SK-N-SH (cell line): ENCODE results near the gene GUCA1C. TPM values are rescaled to one million over a fixed set of nuclear protein-coding genes. Genes with fewer than 3 reads are reported as not detected.

Source experiments
- CTCF ChIA-PET: fragments of 300-600, 350-600 bp; formaldehyde crosslinking; extraction: SDS; loops from one replicate; lab custom pipeline; 2021; lab: Yijun Ruan, JAX
- POLR2A ChIA-PET: fragments of 350-600 bp; sonication (Branson Sonifier 250); formaldehyde crosslinking; extraction: SDS; loops from one replicate; lab custom pipeline; 2020; ENCODE audit warnings: antibody characterized with exemption, inconsistent platforms; lab: Yijun Ruan, JAX
- DNase-seq: peaks from one replicate; pipeline ENCODE4 v3.0.0; 2012
- H2AFZ ChIP-seq: fragments of 200-600 bp; sonication (generic); 2 replicates; pipeline ENCODE4 v1.8.1; 2016; ENCODE audit warnings: antibody characterized with exemption, mild to moderate bottlenecking, low read depth
- H3F3A ChIP-seq: fragments of 200-600 bp; sonication (generic); replicated peaks from 2 replicates; pipeline ENCODE3; 2016; ENCODE audit warnings: antibody characterized with exemption, mild to moderate bottlenecking; ENCODE audit not compliant: insufficient read depth
- H3K27ac ChIP-seq, 2 experiments: fragments of 200-500 bp in 1 of 2; fragments of 200-600 bp in 1 of 2; sonication (Bioruptor generic) in 1 of 2; sonication (generic), shearing (Covaris generic) in 1 of 2; 2 replicates each; pipeline versions ENCODE4 v1.5.1 to v1.6.1; 2014 to 2016; ENCODE audit warnings: low read depth in 2 of 2, inconsistent platforms in 1 of 2, low read length in 1 of 2, mild to moderate bottlenecking in 1 of 2, mixed read lengths in 1 of 2
- H3K27me3 ChIP-seq: fragments of 200-600 bp; sonication (generic), shearing (Covaris generic); 2 replicates; pipeline ENCODE4 v1.6.1; 2016; ENCODE audit warnings: mixed run types; ENCODE audit not compliant: insufficient read depth
- H3K36me3 ChIP-seq, 2 experiments: fragments of 200-500 bp in 1 of 2; fragments of 200-600 bp in 1 of 2; sonication (Bioruptor generic) in 1 of 2; sonication (generic) in 1 of 2; replicated peaks in 1 of 2; 2 replicates each; pipeline versions ENCODE3 to v1.5.1; 2014 to 2016; ENCODE audit warnings: low read length in 1 of 2, mild to moderate bottlenecking in 1 of 2; ENCODE audit not compliant: insufficient read depth in 2 of 2, control insufficient read depth in 1 of 2
- H3K4me1 ChIP-seq, 2 experiments: fragments of 200-500 bp in 1 of 2; fragments of 200-600 bp in 1 of 2; sonication (Bioruptor generic) in 1 of 2; sonication (generic), shearing (Covaris generic) in 1 of 2; 2 replicates each; pipeline versions ENCODE4 v1.5.1 to v1.6.1; 2014 to 2016; ENCODE audit warnings: low read depth in 1 of 2, low read length in 1 of 2, mixed run types in 1 of 2; ENCODE audit not compliant: insufficient read depth in 2 of 2, control insufficient read depth in 1 of 2
- H3K4me2 ChIP-seq: fragments of 200-600 bp; sonication (generic), shearing (Covaris generic); 2 replicates; pipeline ENCODE4 v1.6.1; 2017; ENCODE audit warnings: mixed run types
- H3K4me3 ChIP-seq, 2 experiments: fragments of 200-500 bp in 1 of 2; fragments of 200-600 bp in 1 of 2; sonication (Bioruptor generic) in 1 of 2; sonication (generic), shearing (Covaris generic) in 1 of 2; 2 replicates each; pipeline versions ENCODE4 v1.5.1 to v1.8.1; 2014 to 2016; ENCODE audit warnings: low read depth in 2 of 2, inconsistent platforms in 1 of 2, low read length in 1 of 2, mild to moderate bottlenecking in 1 of 2, mixed read lengths in 1 of 2, moderate library complexity in 1 of 2
- H3K79me2 ChIP-seq: fragments of 200-600 bp; sonication (generic); 2 replicates; pipeline ENCODE4 v1.8.1; 2017; ENCODE audit warnings: mild to moderate bottlenecking; ENCODE audit not compliant: insufficient read depth
- H3K9ac ChIP-seq: fragments of 200-600 bp; sonication (generic); 2 replicates; pipeline ENCODE4 v1.6.1; 2017; ENCODE audit warnings: mixed run types
- H3K9me2 ChIP-seq: fragments of 200-600 bp; sonication (generic); 2 replicates; pipeline ENCODE4 v1.6.1; 2017; ENCODE audit warnings: mixed run types
- H3K9me3 ChIP-seq: fragments of 200-600 bp; sonication (generic); 2 replicates; pipeline ENCODE4 v1.6.1; 2017; ENCODE audit warnings: mixed run types, mild to moderate bottlenecking, moderate library complexity
- H4K20me1 ChIP-seq: fragments of 200-600 bp; sonication (generic); 2 replicates; pipeline ENCODE4 v1.6.1; 2017; ENCODE audit warnings: mild to moderate bottlenecking, mixed run types; ENCODE audit not compliant: insufficient read depth
- EZH2phosphoT487 ChIP-seq: fragments of 200-600 bp; sonication (generic); IDR thresholded peaks from 2 replicates; pipeline ENCODE4 v1.6.1; 2017; ENCODE audit warnings: low read depth, mixed run types, mild to moderate bottlenecking, antibody characterized with exemption, moderate library complexity, borderline replicate concordance
- FOSL2 ChIP-seq: IDR thresholded peaks from 2 replicates; pipeline ENCODE4 v1.4.0; 2012; ENCODE audit warnings: low read depth, mild to moderate bottlenecking, moderate library complexity, borderline replicate concordance
- FOXJ3 ChIP-seq: sonication (generic); formaldehyde crosslinking; IDR thresholded peaks from 2 replicates; pipeline ENCODE4 v1.5.1; 2020; ENCODE audit warnings: mild to moderate bottlenecking, missing genetic modification reagents
- GABPA ChIP-seq: IDR thresholded peaks from 2 replicates; pipeline ENCODE4 v1.4.0; 2012; ENCODE audit warnings: low read depth, mild to moderate bottlenecking
- GATA2 ChIP-seq: sonication (generic); formaldehyde crosslinking; IDR thresholded peaks from 2 replicates; pipeline ENCODE4 v1.5.0; 2020; ENCODE audit warnings: mild to moderate bottlenecking, missing genetic modification reagents
- IRF3 ChIP-seq: fragments of 150-350 bp; IDR thresholded peaks from 2 replicates; pipeline ENCODE4 v1.6.1; 2016; ENCODE audit warnings: mild to moderate bottlenecking, low read depth, low read length
- MEF2A ChIP-seq: IDR thresholded peaks from 2 replicates; pipeline ENCODE4 v1.4.0; 2012; ENCODE audit warnings: low read depth, borderline replicate concordance
- NRF1 ChIP-seq: IDR thresholded peaks from 2 replicates; pipeline ENCODE4 v1.6.1; 2012; ENCODE audit warnings: low read depth, mild to moderate bottlenecking, low read length
- PBX3 ChIP-seq: IDR thresholded peaks from 2 replicates; pipeline ENCODE4; 2012
- POLR2AphosphoS5 ChIP-seq: IDR thresholded peaks from 2 replicates; pipeline ENCODE4 v1.6.1; 2012; ENCODE audit warnings: low read depth, low read length
- RAD21 ChIP-seq: IDR thresholded peaks from 2 replicates; pipeline ENCODE4 v1.6.1; 2012; ENCODE audit warnings: mild to moderate bottlenecking, low read length
- RCOR1 ChIP-seq: fragments of 150-350 bp; IDR thresholded peaks from 2 replicates; pipeline ENCODE4 v1.6.1; 2017; ENCODE audit warnings: antibody characterized with exemption, low read length
- RFX5 ChIP-seq: IDR thresholded peaks from 2 replicates; pipeline ENCODE4 v1.6.1; 2012; ENCODE audit warnings: mild to moderate bottlenecking, improper control_type of control experiment, low read length
- SIN3A ChIP-seq: IDR thresholded peaks from 2 replicates; pipeline ENCODE4 v1.6.1; 2012; ENCODE audit warnings: low read depth, mild to moderate bottlenecking, low read length, moderate library complexity, borderline replicate concordance
- SMC3 ChIP-seq: IDR thresholded peaks from 2 replicates; pipeline ENCODE4 v1.6.1; 2012; ENCODE audit warnings: low read depth, low read length, improper control_type of control experiment
- TAF1 ChIP-seq: IDR thresholded peaks from 2 replicates; pipeline ENCODE4 v1.6.1; 2012; ENCODE audit warnings: low read depth, mild to moderate bottlenecking, low read length, moderate library complexity, borderline replicate concordance
- USF1 ChIP-seq: IDR thresholded peaks from 2 replicates; pipeline ENCODE4 v1.4.0; 2012; ENCODE audit warnings: low read depth, borderline replicate concordance
- USF2 ChIP-seq: fragments of 150-350 bp; IDR thresholded peaks from 2 replicates; pipeline ENCODE4 v1.6.1; 2017; ENCODE audit warnings: antibody characterized with exemption, low read length, low read depth, borderline replicate concordance
- WGBS: methylation state at CpG from one replicate; pipeline ENCODE4 v1.1.6; 2017; ENCODE audit warnings: low lambda C conversion rate; 5-methylcytosine and 5-hydroxymethylcytosine counted together
- polyA plus RNA-seq, 3 experiments: library from polyadenylated mRNA; depleted of rRNA; stranded (reverse); fragments of >200 nt; gene quantifications; 2 replicates each; pipeline ENCODE4 v1.2.3, GENCODE V29; 2012

Gene GUCA1C
- polyA plus RNA-seq, 1 of the 3 experiments (the other 2 are of a cell fraction), result not detected

GRCh38 chr3:108998436-108998835, 44.8 kb upstream of the GUCA1C start:
- ChIA-PET POLR2A (no interaction called here), CTCF (interaction anchor here (1.4 kb wide), 1 partner anchor 336 kb away, joined by 3 read pairs; no protein-coding TSS in a partner anchor)
- WGBS, result 48% methylated on average over 3 of the region's 3 CpGs
- Histone ChIP-seq H4K20me1 (no peaks in the 10 kb centered on the region), H3K9me3 (no peaks in the 10 kb centered on the region), H3F3A (no peaks in the 10 kb centered on the region), H3K27ac (no peak overlapping the region), H3K79me2 (no peaks in the 10 kb centered on the region), H3K4me3 (no peak overlapping the region), H3K36me3 (no peaks in the 10 kb centered on the region), H3K9me2 (no peaks in the 10 kb centered on the region), H2AFZ (no peak overlapping the region), H3K4me1 (no peaks in the 10 kb centered on the region), H3K27me3 (no peaks in the 10 kb centered on the region), H3K4me2 (no peak overlapping the region), H3K9ac (no peak overlapping the region)
- TF ChIP-seq MEF2A (no peak), GABPA (no peak), RFX5 (no peak), IRF3 (no peak), SIN3A (no peak), TAF1 (no peak), FOSL2 (no peak), NRF1 (no peak), POLR2AphosphoS5 (no peak), EZH2phosphoT487 (no peak), USF1 (no peak), USF2 (no peak)
- no peak for DNase-seq

- H3K36me3 ChIP-seq, result no peaks in the 10 kb centered on the region
- TF ChIP-seq GATA2 (CRISPR knock-in tag) (no peak), GABPA (no peak), SMC3 (no peak), FOXJ3 (no peak), USF2 (no peak), IRF3 (no peak), RFX5 (no peak), SIN3A (no peak), RCOR1 (no peak), RAD21 (no peak), TAF1 (no peak), USF1 (no peak), PBX3 (no peak)
- no peaks in the 10 kb centered on the region for H3K27me3 ChIP-seq
- H3K79me2 ChIP-seq, result no peaks in the 10 kb centered on the region
- no peak for DNase-seq
- H3K9ac ChIP-seq, result no peak overlapping the region
- H3K4me3 ChIP-seq, result no peak overlapping the region
- no peaks in the 10 kb centered on the region for H3K9me3 ChIP-seq
- no peak overlapping the region for H2AFZ ChIP-seq
- ChIA-PET CTCF (interaction anchor here (2.3 kb wide), 1 partner anchor 38 kb away, joined by 8 read pairs; no protein-coding TSS in a partner anchor), POLR2A (no interaction called here)
- WGBS, result 0% methylated on average over 1 of the region's 1 CpG
- H3K4me2 ChIP-seq, result no peak overlapping the region
- no peaks in the 10 kb centered on the region for H3K4me1 ChIP-seq
- H3K9me2 ChIP-seq, result no peaks in the 10 kb centered on the region
- no peaks in the 10 kb centered on the region for H3F3A ChIP-seq
- no peak overlapping the region for H3K27ac ChIP-seq
- no peaks in the 10 kb centered on the region for H4K20me1 ChIP-seq
Measured at GRCh38 chr3:108985844-108986243, 32.2 kb upstream of the GUCA1C start.
